NOMO-1 treated with DMSO at 0.1 percent for 48 hours (cell line): ENCODE results near the gene PTHLH.

Experiments
- DNase-seq: peaks from one replicate; lab custom pipeline; 2025; ENCODE audit not compliant: unreplicated experiment; lab: John Stamatoyannopoulos, UW

Gene PTHLH

DNA sequence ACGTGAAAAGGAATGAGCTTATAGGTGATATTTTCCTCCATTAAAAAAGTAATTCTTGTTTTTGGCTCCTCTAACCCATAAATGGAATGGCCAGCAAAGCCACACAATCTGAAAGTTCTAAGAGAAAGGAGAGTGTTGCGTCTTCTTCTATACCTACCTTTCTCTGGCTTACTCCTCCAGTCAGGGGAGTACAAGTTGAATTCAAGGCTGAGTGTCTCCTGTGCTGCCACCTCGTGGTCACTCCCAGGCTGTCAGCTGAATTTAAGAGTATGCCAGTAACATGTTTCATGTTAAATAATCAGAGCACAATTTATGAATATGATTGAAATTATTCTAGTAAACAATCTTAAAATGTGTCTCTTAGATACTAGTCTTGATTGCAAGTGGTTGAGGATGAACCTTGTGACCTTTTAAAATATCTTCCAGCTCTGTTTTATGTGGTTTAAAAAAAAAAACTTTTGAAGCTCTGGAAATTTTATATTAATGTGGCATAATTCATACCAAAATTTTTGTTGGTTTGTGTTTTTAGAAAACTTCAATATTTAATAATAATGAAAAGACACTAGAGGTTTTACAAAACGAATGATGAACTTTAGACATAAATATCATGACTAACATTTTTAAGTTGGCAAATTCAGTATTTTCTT is 31.7 kb downstream of the PTHLH start:
- DNase-seq, result peak; percentile 63

GRCh38 chr12:27940245-27940644 is 32.3 kb downstream of the PTHLH start:
- DNase-seq, result no peak

- DNase-seq, result peak; percentile 34
Observed at GRCh38 chr12:27937768-27938167, 34.8 kb downstream of the PTHLH start.

DNA sequence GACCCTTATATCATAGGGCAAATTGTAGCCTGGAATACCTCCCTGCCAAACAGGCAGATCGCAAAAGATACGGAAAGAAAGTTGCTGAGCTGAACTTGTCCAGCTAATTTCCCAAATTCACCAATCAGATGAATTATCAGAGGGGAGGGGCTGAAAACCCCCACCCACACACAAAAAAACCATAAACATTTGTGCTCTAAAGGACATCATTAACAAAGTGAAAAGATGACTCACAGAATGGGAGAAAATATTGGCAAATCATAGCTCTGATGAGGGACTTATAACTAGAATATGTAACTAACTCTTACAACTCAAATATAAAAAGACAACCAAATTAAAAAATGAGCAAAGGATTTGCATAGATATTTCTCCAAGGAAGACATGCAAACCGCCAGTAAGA is 36.3 kb downstream of the PTHLH start:
- DNase-seq, result no peak

- DNase-seq, result no peak
Observed at GRCh38 chr12:27934276-27934675, 38.3 kb downstream of the PTHLH start.

- DNase-seq, result no peak
Observed at GRCh38 chr12:27931390-27931789, 41.1 kb downstream of the PTHLH start.

DNA sequence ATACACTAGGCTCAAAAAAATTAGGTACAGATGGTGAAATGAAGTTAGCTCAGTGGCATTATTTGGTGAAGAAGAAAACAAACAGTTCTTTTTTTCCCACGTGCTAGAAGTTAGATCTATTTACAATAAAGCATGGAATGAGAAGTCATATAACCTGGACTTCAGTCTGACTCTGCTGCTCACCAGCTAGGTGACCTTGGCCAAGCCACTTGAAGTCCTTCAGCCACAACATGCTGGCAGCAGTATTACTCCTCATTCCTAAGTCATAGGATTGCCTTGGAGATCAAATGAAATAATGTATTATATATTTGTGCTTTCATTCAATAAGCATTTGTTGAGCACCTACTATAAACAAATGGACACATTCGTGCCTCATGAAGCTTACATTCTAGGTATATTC is 45.2 kb downstream of the PTHLH start:
- no peak for DNase-seq

- no peak for DNase-seq
Observed at GRCh38 chr12:27924350-27925135, 48.0 kb downstream of the PTHLH start.

- no peak for DNase-seq
Observed at GRCh38 chr12:27922531-27923139, 49.9 kb downstream of the PTHLH start.

DNA sequence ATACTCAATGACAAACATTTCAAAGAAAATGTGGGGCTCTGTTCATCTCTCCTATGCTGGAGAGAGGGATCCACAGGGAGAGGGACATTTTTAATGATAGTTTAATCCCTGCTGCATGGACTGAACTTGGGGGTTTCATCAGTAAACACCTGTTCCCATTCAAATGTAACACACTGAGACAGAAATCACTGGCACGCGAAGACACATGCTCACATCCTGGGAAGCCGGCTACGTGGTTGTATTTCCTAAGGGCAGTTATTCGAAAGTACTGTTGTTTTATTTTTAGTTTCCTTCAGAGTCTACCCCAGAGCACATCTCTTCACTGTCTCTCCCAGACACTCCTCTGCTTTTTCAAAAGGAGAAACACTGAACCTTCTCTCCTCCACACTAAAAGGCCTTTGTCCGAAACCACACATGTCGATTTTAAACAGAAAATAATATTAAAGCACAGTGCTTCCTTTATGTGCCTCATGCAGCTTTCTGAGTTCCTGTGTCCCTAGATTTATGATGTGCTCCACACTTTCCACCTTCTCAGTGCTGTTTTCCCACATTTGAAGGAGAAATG is 52.8 kb downstream of the PTHLH start:
- no peak for DNase-seq

- no peak for DNase-seq
Observed at GRCh38 chr12:27915536-27915935, 57.0 kb downstream of the PTHLH start.

DNA sequence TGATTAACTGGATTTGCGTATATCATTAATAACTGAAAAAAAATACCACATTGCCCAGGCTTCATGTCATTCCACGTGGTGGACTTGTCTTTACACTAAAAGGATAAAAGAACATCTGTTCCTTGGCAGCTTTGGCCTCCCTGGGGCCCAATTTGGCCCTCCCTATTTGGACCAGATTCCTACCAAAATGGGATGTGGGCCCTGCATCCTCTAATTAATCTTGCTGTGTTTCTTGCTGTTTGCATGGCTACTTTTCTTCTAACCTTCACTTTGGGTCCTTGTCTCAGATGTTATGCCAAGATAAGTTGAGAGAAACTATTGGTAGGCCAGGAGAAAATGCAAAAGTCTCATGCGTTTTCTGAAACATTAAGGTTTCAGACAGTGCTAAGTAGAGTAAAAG is 57.5 kb downstream of the PTHLH start:
- DNase-seq, result no peak

DNA sequence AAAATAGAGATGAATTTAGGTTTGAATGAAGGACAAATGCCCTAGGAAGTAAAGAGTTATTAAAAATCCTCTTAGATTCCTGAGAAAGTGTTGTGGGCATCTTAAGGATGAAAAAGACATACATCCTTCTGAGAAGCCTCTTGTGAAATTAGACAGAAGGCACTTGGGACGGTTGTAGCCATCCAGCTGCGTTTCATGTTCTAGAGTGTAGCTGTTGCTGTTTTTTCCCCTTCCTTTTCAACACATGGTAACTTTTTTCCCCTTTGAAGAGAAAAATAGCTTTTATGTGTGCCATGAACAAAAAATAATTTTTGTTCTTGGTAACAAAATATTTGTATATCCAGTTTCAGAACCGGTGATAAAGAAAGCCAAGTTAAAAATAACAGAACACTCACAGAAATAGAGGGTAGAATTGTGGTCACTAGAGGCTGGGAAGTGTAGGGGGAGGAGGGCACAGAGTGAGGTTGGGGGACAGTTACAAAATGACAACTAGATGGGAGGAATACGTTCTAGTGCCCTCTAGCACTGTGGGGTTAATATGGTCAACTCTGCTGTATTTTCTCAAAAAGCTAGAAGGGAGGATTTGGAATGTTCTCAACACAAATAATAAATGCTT is 58.4 kb downstream of the PTHLH start:
- no peak for DNase-seq

GRCh38 chr12:27911397-27911796 is 61.1 kb downstream of the PTHLH start:
- DNase-seq, result no peak
